Esophagus muscularis mucosa (tissue), 4 donors: ENCODE data around the gene CHRM5. TPM values are rescaled to one million over a fixed set of nuclear protein-coding genes. Genes with fewer than 3 reads are reported as not detected.

Source experiments
- DNase-seq: peaks from one replicate; pipeline ENCODE4 v3.0.0-alpha.2; 2017; ENCODE audit errors: extremely low spot score
- H3K27ac ChIP-seq, 4 donors: fragments of 200-600 bp; sonication (generic); replicated peaks in 1 of 4; 1 replicate in 3 of 4; 2 replicates in 1 of 4; pipeline ENCODE4 v1.5.1; 2016 to 2019; ENCODE audit warnings: mild to moderate bottlenecking in 1 of 4
- H3K27me3 ChIP-seq, 4 donors: fragments of 200-600 bp; sonication (generic); one replicate each; pipeline versions ENCODE4 v1.5.1 to v1.6.0; 2016 to 2019
- H3K36me3 ChIP-seq, 4 donors: fragments of 200-600 bp; sonication (generic); one replicate each; pipeline ENCODE4 v1.5.1; 2016 to 2019
- H3K4me1 ChIP-seq, 4 donors: fragments of 200-600 bp; sonication (generic); one replicate each; pipeline ENCODE4 v1.5.1; 2016 to 2019
- H3K4me3 ChIP-seq, 4 donors: fragments of 200-600 bp; sonication (generic); 1 replicate in 2 of 4; 2 replicates in 2 of 4; pipeline ENCODE4 v1.5.1; 2016 to 2019; ENCODE audit warnings: mild to moderate bottlenecking in 4 of 4, moderate library complexity in 1 of 4
- H3K9me3 ChIP-seq, 4 donors: fragments of 200-600 bp; sonication (generic); 1 replicate in 3 of 4; 2 replicates in 1 of 4; pipeline ENCODE4 v1.5.1; 2016 to 2019
- EP300 ChIP-seq: sonication (generic); formaldehyde crosslinking; IDR thresholded peaks from one replicate; pipeline ENCODE4 v1.6.1; 2017; ENCODE audit warnings: antibody characterized with exemption
- POLR2A ChIP-seq: fragments of 450-650 bp; IDR thresholded peaks from one replicate; pipeline ENCODE4 v1.6.1; 2017; ENCODE audit warnings: antibody characterized with exemption, moderate library complexity, mild to moderate bottlenecking, low read depth
- POLR2AphosphoS5 ChIP-seq, 2 donors: sonication (generic); formaldehyde crosslinking; IDR thresholded peaks; one replicate each; pipeline ENCODE4 v1.6.1; 2017; ENCODE audit warnings: antibody characterized with exemption in 2 of 2
- WGBS: methylation state at CpG from one replicate; pipeline ENCODE4 v1.1.5; 2018; 5-methylcytosine and 5-hydroxymethylcytosine counted together
- intact Hi-C: fragments of 100-400 bp; cut with DNase I; formaldehyde crosslinking; loops from one replicate; pipeline ENCODE4 v1.15.1; 2023
- total RNA-seq, 4 donors: library from RNA; depleted of rRNA; stranded (reverse); fragments of >200 nt; gene quantifications; one replicate each; pipeline versions ENCODE4 v1.1.0 to v1.2.1, GENCODE V29; 2016
- TF ChIP-seq, protein P1 (sequence below), 3 experiments: fragments of 200-600 bp in 2 of 3; fragments of 450-650 bp in 1 of 3; sonication (generic) in 2 of 3; IDR thresholded peaks; one replicate each; pipeline ENCODE4 v1.5.1; 2017 to 2019; ENCODE audit warnings: antibody characterized with exemption in 3 of 3, mild to moderate bottlenecking in 2 of 3, moderate library complexity in 1 of 3

The CHRM5 gene
- total RNA-seq, 4 donors from 2014 or later = not detected

DNA sequence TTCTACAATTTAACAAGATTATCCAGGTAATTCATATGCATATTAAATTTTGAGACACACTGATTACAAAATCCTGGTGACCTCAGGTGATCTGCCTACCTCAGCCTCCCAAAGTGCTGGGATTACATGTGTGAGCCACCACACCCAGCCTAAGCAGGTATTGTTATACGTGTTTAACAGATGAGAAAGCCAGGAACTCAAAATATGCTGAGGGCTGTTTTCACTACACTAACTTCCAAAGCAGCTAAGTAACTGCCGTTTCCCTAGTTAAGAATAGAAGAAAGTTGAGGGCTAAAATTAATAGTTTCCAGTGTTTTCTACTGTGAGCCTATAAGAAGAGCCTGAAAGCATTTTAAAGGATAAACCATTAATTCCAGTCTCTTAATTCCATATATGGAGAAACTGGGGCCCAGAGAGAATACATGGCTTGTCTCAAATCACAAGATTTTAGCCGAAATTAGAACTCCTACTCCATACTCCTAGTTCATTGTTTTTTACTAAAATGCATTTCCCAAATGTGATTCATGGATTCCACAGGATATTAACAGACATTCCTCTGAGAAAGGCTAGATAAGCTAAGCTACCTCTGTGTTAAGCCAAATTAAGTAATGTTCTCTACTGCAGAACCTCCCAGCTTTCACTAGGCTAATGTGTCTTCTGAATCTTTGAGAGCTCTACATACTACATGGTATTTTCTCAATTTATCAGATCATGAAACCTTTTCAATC, 87.7 kb downstream of the CHRM5 start:
- H3K4me3 ChIP-seq = no peak overlapping the region
- TF ChIP-seq POLR2AphosphoS5 (IDR thresholded peaks at IDR 0.05) (no peak), POLR2A (no peak), EP300 (no peak)
- TF ChIP-seq, protein P1, sequence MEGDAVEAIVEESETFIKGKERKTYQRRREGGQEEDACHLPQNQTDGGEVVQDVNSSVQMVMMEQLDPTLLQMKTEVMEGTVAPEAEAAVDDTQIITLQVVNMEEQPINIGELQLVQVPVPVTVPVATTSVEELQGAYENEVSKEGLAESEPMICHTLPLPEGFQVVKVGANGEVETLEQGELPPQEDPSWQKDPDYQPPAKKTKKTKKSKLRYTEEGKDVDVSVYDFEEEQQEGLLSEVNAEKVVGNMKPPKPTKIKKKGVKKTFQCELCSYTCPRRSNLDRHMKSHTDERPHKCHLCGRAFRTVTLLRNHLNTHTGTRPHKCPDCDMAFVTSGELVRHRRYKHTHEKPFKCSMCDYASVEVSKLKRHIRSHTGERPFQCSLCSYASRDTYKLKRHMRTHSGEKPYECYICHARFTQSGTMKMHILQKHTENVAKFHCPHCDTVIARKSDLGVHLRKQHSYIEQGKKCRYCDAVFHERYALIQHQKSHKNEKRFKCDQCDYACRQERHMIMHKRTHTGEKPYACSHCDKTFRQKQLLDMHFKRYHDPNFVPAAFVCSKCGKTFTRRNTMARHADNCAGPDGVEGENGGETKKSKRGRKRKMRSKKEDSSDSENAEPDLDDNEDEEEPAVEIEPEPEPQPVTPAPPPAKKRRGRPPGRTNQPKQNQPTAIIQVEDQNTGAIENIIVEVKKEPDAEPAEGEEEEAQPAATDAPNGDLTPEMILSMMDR (IDR thresholded peaks at IDR 0.05) = no peak
- no peaks in the 10 kb centered on the region for H3K36me3 ChIP-seq
- H3K27ac ChIP-seq = no peak overlapping the region
- WGBS = 57% methylated on average over 3 of the region's 3 CpGs
- H3K9me3 ChIP-seq = peaks cover 0 to 6% (median 2%) of the 10 kb centered on the region in 4 donors
- H3K4me1 ChIP-seq = no peaks in the 10 kb centered on the region
- intact Hi-C loops = no loop called here
- no peak for DNase-seq
- no peaks in the 10 kb centered on the region for H3K27me3 ChIP-seq

DNA sequence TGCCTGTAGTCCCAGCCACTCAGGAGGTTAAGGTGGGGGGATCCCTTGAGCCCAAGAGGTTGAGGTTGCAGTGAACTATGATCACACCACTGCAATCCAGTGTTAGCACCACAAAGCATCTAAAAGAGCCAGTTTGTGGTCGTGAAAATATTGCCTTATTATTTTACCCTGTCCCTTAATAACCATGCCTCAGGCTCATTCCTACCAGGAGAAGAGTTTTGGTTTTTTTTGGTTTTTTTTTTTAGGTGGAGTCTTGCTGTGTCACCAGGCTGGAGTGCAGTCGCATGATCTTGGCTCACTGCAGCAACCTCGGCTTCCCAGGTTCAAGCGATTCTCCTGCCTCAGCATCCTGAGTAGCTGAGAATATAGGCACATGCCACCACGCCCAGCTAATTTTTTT, 88.6 kb downstream of the CHRM5 start:
- H3K27me3 ChIP-seq = no peaks in the 10 kb centered on the region
- WGBS = 78% methylated on average over 5 of the region's 5 CpGs

DNA sequence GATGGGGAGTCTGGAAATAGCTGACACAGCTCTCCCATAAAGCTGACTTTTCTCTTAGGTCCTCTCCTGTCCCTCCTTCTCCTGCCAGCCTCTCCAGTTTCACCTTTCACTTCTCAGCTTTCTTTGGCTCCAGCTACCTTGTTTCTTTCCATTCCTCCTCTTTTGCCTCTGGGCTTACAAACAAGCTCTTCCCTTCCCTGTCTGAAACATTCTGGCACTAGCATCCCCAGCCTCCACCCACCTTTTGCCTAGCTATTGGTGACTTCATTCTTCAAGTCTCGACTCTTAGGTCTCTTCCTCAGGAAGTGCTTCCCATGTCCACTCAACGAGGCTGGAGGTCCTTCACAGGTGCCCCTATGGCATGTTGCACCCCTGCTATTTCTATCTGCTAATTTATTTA, 91.2 kb downstream of the CHRM5 start:
- TF ChIP-seq POLR2A (no peak), EP300 (no peak)
- TF ChIP-seq, protein P1 (IDR thresholded peaks at IDR 0.05) = no peak

More for the DNA sequence above, 88.6 kb downstream of the CHRM5 start:
- Histone ChIP-seq H3K4me3 (no peak overlapping the region), H3K36me3 (no peaks in the 10 kb centered on the region), H3K27ac (no peak overlapping the region), H3K9me3 (no peaks in the 10 kb centered on the region), H3K4me1 (peaks cover 0 to 4% (median 0%) of the 10 kb centered on the region in 4 donors)
- TF ChIP-seq, protein P1 (IDR thresholded peaks at IDR 0.05) = no peak
- TF ChIP-seq POLR2A (no peak), POLR2AphosphoS5 (IDR thresholded peaks at IDR 0.05) (no peak), EP300 (no peak)
- no peak for DNase-seq
- intact Hi-C loops = no loop called here

DNA sequence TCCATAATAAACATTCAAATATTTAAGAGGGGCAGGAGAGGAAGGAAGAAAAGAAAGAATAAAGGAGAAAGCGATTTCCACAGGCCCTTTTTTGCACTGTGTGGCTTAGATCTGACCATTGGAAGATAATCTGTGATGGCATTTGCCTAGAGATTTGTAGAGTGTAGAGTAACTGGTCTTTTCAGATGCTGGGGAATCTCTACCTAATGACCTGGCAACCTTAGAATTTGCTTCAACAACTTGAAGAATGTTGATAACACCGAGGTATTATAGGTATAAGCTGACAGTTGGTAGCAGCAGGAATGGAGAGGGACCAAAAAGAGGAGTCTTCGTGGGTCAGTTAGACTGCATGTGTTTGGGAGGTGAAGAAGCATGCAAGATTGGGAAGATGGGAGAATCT, 91.6 kb downstream of the CHRM5 start:
- no peaks in the 10 kb centered on the region for H3K9me3 ChIP-seq
- TF ChIP-seq, protein P1 (IDR thresholded peaks at IDR 0.05) = no peak
- no peak for TF ChIP-seq POLR2A
- TF ChIP-seq EP300 = no peak
- TF ChIP-seq POLR2AphosphoS5 (IDR thresholded peaks at IDR 0.05) = no peak
- WGBS = 74% methylated on average over 3 of the region's 3 CpGs
- H3K27me3 ChIP-seq = no peaks in the 10 kb centered on the region
- H3K4me1 ChIP-seq = peaks cover 0 to 8% (median 0%) of the 10 kb centered on the region in 4 donors
- H3K27ac ChIP-seq = no peak overlapping the region
- intact Hi-C loops = no loop called here
- DNase-seq = no peak
- H3K36me3 ChIP-seq = no peaks in the 10 kb centered on the region
- H3K4me3 ChIP-seq = no peak overlapping the region

More for the DNA sequence above, 91.2 kb downstream of the CHRM5 start:
- Histone ChIP-seq H3K36me3 (no peaks in the 10 kb centered on the region), H3K27ac (no peak overlapping the region), H3K27me3 (no peaks in the 10 kb centered on the region), H3K4me3 (no peak overlapping the region), H3K4me1 (peaks cover 0 to 8% (median 0%) of the 10 kb centered on the region in 4 donors), H3K9me3 (no peaks in the 10 kb centered on the region)
- no peak for DNase-seq
- 61% methylated on average over 2 of the region's 2 CpGs for WGBS
- intact Hi-C loops = no loop called here
